Measurements from ENCODE around the gene FIP1L1.

Gene FIP1L1

DNA sequence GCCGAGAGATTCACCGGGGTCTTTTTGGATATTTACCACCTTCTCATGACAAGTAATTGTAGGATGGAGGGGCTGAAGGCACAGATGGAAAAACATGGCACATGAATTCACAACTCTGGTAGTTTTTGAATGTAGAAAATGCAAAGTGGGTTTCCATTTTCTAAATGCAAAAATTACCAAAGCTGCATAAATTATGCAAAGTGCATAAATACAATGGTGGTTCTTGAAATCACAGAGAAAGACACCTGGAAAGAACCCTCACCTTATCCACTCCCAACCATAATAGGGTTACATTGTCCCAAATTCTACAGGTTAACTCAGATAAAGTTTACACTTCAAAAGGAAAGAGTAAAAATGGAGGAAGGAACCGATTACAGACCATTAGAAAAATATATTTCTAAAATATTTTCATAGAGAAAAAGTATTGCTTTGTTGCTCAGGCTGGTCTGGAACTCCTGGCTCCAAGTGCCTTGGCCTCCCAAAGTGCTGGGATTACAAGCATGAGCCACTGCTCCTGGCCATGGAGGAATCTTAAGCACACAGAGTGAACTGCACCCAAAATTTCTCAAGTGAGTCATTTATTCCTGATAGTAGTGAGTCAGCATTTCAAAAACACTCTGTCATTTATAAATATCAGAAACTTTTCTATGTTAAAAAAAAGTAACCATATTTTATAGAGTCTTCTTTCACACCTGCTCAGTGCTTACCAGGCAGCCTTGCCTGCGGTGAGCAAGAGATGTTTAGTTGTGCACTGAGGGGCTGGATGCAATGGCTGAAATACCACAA, 101.4 kb downstream of the FIP1L1 start:
- TF ChIP-seq, protein P1, sequence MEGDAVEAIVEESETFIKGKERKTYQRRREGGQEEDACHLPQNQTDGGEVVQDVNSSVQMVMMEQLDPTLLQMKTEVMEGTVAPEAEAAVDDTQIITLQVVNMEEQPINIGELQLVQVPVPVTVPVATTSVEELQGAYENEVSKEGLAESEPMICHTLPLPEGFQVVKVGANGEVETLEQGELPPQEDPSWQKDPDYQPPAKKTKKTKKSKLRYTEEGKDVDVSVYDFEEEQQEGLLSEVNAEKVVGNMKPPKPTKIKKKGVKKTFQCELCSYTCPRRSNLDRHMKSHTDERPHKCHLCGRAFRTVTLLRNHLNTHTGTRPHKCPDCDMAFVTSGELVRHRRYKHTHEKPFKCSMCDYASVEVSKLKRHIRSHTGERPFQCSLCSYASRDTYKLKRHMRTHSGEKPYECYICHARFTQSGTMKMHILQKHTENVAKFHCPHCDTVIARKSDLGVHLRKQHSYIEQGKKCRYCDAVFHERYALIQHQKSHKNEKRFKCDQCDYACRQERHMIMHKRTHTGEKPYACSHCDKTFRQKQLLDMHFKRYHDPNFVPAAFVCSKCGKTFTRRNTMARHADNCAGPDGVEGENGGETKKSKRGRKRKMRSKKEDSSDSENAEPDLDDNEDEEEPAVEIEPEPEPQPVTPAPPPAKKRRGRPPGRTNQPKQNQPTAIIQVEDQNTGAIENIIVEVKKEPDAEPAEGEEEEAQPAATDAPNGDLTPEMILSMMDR (IDR thresholded peaks at IDR 0.05; ENCODE audit: low read depth, low read length, poor library complexity, severe bottlenecking) = no peak
- TF ChIP-seq EZH2phosphoT487 (IDR thresholded peaks at IDR 0.05; ENCODE audit: borderline replicate concordance, low read length) = no peak
- H3K79me2 ChIP-seq (ENCODE audit: control insufficient read depth, low read length) = no peaks in the 10 kb centered on the region
- no peaks in the 10 kb centered on the region for H3F3A ChIP-seq (ENCODE audit: control insufficient read depth, insufficient read depth)
- H3K4me1 ChIP-seq (ENCODE audit: control insufficient read depth, low read length) = no peaks in the 10 kb centered on the region
- H3K9me3 ChIP-seq (ENCODE audit: control insufficient read depth, insufficient read depth, low read length) = no peaks in the 10 kb centered on the region
- H3K9me2 ChIP-seq (replicated peaks; ENCODE audit: control insufficient read depth, low read length) = no peaks in the 10 kb centered on the region
- peaks cover 2% of the 10 kb centered on the region; the same call in 1 of the 2 replicates for H3K27me3 ChIP-seq (ENCODE audit: control insufficient read depth, low read length)
- no peaks in the 10 kb centered on the region for H3K36me3 ChIP-seq (ENCODE audit: control insufficient read depth, low read length)
- H3K4me3 ChIP-seq (ENCODE audit: low read length) = no peak overlapping the region
- no peak overlapping the region for H3K27ac ChIP-seq (ENCODE audit: low read depth, low read length)
- no peak overlapping the region for H3K4me2 ChIP-seq (ENCODE audit: low read length)
- H4K20me1 ChIP-seq (ENCODE audit: control insufficient read depth, insufficient read depth, low read depth, low read length) = no peaks in the 10 kb centered on the region

DNA sequence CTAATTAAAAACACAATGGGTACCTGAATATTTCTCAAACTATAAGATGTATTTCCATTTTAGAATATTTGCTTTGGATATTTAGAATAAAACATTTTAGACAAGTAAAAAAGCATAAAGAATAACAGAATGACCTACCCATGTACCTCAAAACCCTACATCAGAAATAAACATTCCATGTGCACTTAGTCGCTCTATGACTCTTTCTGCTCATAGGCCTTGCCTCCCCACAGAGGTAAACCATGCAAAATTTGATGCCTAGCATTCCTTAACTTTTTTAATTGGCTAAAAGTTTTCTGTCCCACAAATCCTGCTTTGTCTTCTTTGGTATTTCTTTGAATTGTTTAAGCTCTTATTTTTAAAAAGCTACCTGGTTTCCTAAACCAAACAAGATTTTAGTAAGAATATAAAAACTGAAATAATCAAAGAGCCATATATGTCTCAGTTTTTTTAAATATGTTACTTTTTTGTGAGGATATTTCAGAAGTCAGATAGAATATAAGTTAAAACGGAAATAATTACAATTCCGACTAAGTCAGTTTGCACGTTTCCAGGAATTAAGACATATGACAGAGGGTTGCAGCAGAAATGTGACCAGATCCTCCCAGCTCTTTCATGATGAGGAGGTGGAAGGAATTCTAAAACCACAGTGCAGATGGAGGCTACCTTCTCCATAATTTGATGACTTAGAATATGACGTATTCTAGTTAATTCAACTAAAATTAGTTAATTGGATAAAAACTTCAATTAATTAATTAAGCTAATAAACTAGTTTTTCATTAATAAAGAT, 102.5 kb downstream of the FIP1L1 start:
- H3K4me3 ChIP-seq (ENCODE audit: low read length) = no peak overlapping the region
- H3K27ac ChIP-seq (ENCODE audit: low read depth, low read length) = no peak overlapping the region
- TF ChIP-seq, protein P1 (IDR thresholded peaks at IDR 0.05; ENCODE audit: low read depth, low read length, poor library complexity, severe bottlenecking) = no peak
- TF ChIP-seq EZH2phosphoT487 (IDR thresholded peaks at IDR 0.05; ENCODE audit: borderline replicate concordance, low read length) = no peak
- H4K20me1 ChIP-seq (ENCODE audit: control insufficient read depth, insufficient read depth, low read depth, low read length) = no peaks in the 10 kb centered on the region
- H3K9me2 ChIP-seq (replicated peaks; ENCODE audit: control insufficient read depth, low read length) = no peaks in the 10 kb centered on the region
- no peaks in the 10 kb centered on the region for H3K9me3 ChIP-seq (ENCODE audit: control insufficient read depth, insufficient read depth, low read length)
- peaks cover 7% of the 10 kb centered on the region; the same call in 1 of the 2 replicates for H3K27me3 ChIP-seq (ENCODE audit: control insufficient read depth, low read length)
- H3K4me2 ChIP-seq (ENCODE audit: low read length) = no peak overlapping the region
- no peaks in the 10 kb centered on the region for H3K4me1 ChIP-seq (ENCODE audit: control insufficient read depth, low read length)
- no peaks in the 10 kb centered on the region for H3K79me2 ChIP-seq (ENCODE audit: control insufficient read depth, low read length)
- H3F3A ChIP-seq (ENCODE audit: control insufficient read depth, insufficient read depth) = no peaks in the 10 kb centered on the region
- no peaks in the 10 kb centered on the region for H3K36me3 ChIP-seq (ENCODE audit: control insufficient read depth, low read length)

DNA sequence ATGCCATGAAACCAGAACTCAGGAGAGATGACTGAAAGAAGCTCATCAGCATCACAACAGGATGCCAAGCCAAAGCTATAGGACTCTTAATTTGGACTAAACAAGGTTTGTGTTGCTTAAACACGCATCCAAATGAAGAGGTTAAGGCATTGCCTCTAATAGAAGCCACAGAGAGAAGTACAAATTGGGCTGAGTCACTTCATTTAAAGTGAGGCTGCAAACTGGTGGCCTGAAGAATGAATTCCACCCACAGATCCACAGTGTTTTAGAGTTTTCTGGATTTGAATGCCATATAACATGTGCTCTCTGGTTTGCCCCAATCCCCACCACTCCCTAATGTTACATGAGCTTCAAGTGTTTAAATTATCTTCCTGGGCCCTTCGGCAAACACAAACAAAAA, 103.5 kb downstream of the FIP1L1 start:
- Histone ChIP-seq H3K27ac (ENCODE audit: low read depth, low read length) (no peak overlapping the region), H3F3A (ENCODE audit: control insufficient read depth, insufficient read depth) (no peaks in the 10 kb centered on the region), H3K27me3 (ENCODE audit: control insufficient read depth, low read length) (peaks cover 16% of the 10 kb centered on the region), H3K9me3 (ENCODE audit: control insufficient read depth, insufficient read depth, low read length) (no peaks in the 10 kb centered on the region), H3K9me2 (replicated peaks; ENCODE audit: control insufficient read depth, low read length) (no peaks in the 10 kb centered on the region), H3K79me2 (ENCODE audit: control insufficient read depth, low read length) (no peaks in the 10 kb centered on the region), H4K20me1 (ENCODE audit: control insufficient read depth, insufficient read depth, low read depth, low read length) (no peaks in the 10 kb centered on the region), H3K4me1 (ENCODE audit: control insufficient read depth, low read length) (no peaks in the 10 kb centered on the region), H3K4me2 (ENCODE audit: low read length) (no peak overlapping the region), H3K36me3 (ENCODE audit: control insufficient read depth, low read length) (no peaks in the 10 kb centered on the region), H3K4me3 (ENCODE audit: low read length) (no peak overlapping the region)
- no peak for TF ChIP-seq EZH2phosphoT487 (IDR thresholded peaks at IDR 0.05; ENCODE audit: borderline replicate concordance, low read length)
- TF ChIP-seq, protein P1 (IDR thresholded peaks at IDR 0.05; ENCODE audit: low read depth, low read length, poor library complexity, severe bottlenecking) = no peak
